Ramos (cell line): Measurements from ENCODE around the gene TMEM108.

Experiments
- in situ Hi-C: fragments of 300-500 bp; cut with MboI; formaldehyde crosslinking; loops from one replicate; pipeline ENCODE4 v1.14.3; 2022; ENCODE audit warnings: low sequenced_read_pairs; ENCODE audit not compliant: unreplicated experiment

TMEM108 gene

GRCh38 chr3:133113927-133114597 lies 75.9 kb downstream of the TMEM108 start:
- in situ Hi-C loops = no loop called here

- in situ Hi-C loops = no loop called here
Observed at GRCh38 chr3:133115176-133115575, 77.0 kb downstream of the TMEM108 start.

GRCh38 chr3:133117342-133117741 lies 79.2 kb downstream of the TMEM108 start:
- in situ Hi-C loops = no loop called here

- in situ Hi-C loops = no loop called here
Observed at GRCh38 chr3:133119176-133119575, 81.0 kb downstream of the TMEM108 start.

GRCh38 chr3:133121450-133121849 lies 83.3 kb downstream of the TMEM108 start:
- in situ Hi-C loops = no loop called here

- in situ Hi-C loops = no loop called here
Observed at GRCh38 chr3:133123636-133124035, 85.4 kb downstream of the TMEM108 start.

- in situ Hi-C loops = no loop called here
Observed at GRCh38 chr3:133124511-133124910, 86.3 kb downstream of the TMEM108 start.

GRCh38 chr3:133125171-133125570 lies 87.0 kb downstream of the TMEM108 start:
- in situ Hi-C loops = no loop called here

- in situ Hi-C loops = no loop called here
Observed at GRCh38 chr3:133125802-133126201, 87.6 kb downstream of the TMEM108 start.

GRCh38 chr3:133127381-133127780 lies 89.2 kb downstream of the TMEM108 start:
- in situ Hi-C loops = no loop called here

GRCh38 chr3:133130168-133130567 lies 92.0 kb downstream of the TMEM108 start:
- in situ Hi-C loops = no loop called here

- in situ Hi-C loops = no loop called here
Observed at GRCh38 chr3:133135306-133135705, 97.1 kb downstream of the TMEM108 start.

- in situ Hi-C loops = no loop called here
Observed at GRCh38 chr3:133136114-133137041, 98.2 kb downstream of the TMEM108 start.

GRCh38 chr3:133137042-133137996 lies 99.1 kb downstream of the TMEM108 start:
- in situ Hi-C loops = no loop called here

GRCh38 chr3:133138017-133138416 lies 99.8 kb downstream of the TMEM108 start:
- in situ Hi-C loops = no loop called here

- in situ Hi-C loops = no loop called here
Observed at GRCh38 chr3:133152056-133152455, 113.9 kb downstream of the TMEM108 start.

GRCh38 chr3:133152681-133153220 lies 114.6 kb downstream of the TMEM108 start:
- in situ Hi-C loops = no loop called here

GRCh38 chr3:133153382-133153781 lies 115.2 kb downstream of the TMEM108 start:
- in situ Hi-C loops = no loop called here

GRCh38 chr3:133157716-133158115 lies 119.5 kb downstream of the TMEM108 start:
- in situ Hi-C loops = no loop called here

- in situ Hi-C loops = no loop called here
Observed at GRCh38 chr3:133158686-133159085, 120.5 kb downstream of the TMEM108 start.
